GM21825 (cell line): ENCODE data around the gene LRP11.
"Not testable (repeated sequence)": the region's sequence is repeated elsewhere in the genome, so short reads cannot be mapped to it uniquely, and the experiment has no call there.

Source experiments
- ATAC-seq: cut with Tn5 transposase; IDR thresholded peaks from one replicate; pipeline ENCODE4 v1.9.1; 2021; ENCODE audit warnings: mild to moderate bottlenecking, moderate library complexity; ENCODE audit not compliant: unreplicated experiment

The LRP11 gene

DNA sequence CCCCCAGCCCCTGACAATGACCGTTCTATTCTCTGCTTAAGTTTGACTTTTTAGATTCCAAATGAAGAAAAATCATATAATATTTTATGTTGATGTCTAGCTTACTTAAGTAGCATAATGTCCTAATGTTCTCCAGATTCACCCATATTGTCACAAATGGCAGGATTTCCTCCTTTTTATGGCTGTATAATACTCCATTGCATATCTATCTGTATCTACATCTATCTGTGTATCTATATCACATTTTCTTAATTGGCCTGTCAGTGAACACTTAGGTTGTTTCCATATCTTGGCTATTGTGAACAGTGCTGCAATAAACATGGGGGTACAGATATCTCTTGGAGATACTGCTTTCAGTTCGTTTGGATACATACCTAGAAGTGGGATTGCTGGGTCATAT, 7.0 kb upstream of the LRP11 start:
- ATAC-seq = no peak

DNA sequence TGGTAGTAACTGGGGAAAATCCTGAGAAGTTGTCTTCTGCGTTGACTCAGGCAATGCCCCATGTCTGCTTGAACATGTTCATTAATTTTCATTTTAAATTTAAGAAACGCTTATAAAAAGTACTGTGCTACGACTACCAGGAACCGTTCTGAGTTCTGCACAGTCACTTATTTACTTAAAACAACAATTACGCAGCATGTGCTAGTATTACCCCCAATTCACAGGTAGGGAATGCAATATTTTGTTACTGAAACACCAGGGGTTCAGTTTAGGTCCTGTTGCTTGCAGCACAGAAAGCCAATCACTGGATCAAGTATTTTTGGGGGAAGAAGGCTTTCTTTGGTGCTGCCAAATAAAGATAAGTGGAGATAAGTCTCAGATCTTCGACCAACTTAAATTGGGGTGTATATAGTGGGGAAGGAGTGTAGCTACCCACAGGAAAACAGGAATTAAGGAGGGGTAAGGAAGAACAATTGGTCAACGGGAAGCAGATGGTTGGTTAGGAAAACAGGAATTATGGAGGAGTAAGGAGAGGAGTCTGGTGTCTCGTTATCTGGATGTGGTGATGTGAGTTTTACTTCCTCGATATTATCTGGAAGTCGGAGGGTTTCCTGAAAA, 5.2 kb upstream of the LRP11 start:
- no peak for ATAC-seq

DNA sequence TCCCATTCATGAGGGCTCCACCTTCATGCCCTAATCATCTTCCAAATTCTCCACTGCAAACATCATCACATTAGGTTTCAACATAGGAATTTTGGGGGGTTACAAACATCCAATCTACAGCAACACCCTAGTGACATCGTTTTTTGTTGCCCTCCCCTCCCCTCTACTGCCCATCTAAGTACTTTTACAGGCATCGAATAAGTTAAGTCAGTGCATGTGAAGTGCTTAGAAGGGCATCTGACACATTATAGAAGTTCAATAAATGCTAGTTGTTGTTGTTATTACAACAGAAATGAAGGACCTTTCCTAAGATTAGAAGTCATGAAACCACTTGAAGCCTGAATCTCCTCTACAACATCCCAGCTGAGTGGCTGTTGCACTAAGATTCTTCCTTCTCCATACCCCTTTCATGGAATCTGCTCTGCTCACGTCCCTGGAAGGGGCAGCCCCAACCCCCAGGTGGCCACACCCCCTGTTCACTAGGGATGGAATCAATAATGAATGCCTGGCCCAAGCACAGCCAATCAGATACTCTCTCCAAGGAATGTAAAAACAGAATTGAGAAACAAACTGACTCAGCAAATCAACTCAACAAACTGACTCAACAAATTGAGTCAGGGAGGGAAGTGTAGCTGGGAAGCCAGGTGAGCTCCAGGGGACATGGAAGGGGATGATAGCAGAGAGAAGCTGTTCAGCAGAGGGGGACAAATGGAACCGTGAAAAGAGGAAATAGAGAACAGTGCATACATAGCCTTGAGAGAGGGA, 3.9 kb upstream of the LRP11 start:
- no peak for ATAC-seq

DNA sequence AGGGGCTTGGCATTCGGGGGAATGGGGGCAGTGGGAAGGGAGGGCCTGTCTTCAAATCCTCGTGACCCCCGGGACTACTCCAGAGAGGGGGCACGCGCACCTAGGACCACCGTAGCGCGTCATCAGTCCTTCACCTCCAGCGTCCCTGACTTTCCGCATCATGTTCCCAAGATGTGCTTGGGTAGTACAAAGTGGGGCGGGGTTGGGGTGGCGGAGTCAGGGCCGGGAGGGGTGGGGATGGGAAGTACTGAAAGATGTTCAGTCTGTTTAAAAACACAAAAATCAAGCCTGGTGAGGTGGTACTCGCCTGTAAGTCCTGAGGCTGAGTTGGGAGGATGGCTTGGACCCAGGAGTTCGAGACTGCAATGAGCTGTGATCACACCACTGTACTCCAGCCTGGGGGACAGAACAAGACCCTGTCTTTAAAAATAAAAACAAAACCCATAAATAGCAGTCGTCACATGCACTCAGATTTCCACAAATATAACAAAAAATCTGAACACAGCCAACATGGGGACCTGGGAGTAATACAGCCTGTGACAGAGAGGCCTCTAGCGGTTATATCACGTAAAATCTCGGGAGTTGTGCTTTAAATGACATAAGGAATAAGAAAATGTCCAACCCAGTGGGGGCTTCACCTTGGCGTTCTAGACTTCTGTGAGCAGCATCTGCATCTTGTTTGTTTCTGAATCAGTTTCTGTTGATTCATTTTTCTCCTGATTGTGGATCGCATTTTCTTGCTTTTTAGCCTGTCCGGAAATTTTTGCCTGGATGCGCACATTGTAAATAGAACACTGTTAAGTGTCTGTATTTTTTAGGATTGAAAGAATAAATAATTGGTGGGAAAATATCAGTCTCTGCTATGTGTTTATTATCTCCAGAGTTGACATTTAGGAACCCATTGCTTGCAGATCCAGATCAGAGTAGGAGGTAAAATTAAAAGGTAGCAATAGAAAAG, 698 bp upstream of the LRP11 start:
- no peak for ATAC-seq

DNA sequence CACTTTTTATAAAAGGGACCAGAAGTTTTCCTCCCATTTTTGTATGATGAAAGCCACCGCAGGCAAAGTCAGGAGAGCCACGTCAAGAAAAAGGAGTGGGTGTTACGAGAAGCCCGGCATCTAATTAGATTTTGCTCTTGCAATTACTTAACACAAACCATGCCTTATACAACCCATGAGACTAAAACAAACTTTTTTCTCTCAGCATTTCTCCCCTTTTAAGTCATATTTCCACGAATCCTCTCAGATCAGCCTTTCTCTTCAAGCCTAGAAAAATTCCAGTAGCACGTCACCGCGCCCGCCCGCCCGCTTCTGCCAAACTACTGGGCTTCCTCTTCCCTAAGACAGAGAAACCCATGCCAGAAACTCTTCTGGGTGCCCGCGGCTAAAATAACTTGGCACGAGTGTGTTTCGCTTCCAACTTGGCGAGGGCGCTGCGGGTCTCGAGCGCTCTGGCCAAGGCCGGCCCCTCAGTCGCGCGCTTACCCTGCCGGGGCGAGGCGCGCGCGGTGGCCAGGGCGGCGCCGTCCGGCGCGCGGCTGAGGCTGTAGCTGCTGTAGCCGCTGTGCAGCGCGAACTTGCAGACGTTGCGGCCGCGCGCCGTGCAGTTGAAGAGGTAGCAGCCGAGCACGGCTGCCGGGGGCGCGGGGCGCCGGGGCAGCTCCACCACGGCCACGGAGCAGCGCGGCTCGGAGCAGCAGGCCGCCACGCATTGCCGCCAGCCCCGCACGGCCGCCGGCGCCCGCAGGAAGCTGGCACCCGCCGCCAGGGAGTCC, 1.0 kb downstream of the LRP11 start:
- peak; percentile 19 for ATAC-seq

DNA sequence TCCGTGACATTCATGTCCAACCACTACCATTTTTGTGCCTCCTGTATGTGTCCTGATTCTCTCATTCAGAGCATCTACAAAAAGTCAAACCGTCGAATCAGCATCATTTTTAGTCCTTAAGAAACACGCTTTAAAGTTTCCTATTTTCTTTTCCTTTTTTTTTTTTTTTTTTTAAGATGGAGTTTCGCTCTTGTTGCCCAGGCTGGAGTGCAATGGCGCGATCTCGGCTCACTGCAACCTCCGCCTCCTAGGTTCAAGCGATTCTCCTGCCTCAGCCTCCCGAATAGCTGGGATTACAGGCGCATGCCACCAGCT, 1.8 kb downstream of the LRP11 start:
- ATAC-seq = not testable (repeated sequence)

DNA sequence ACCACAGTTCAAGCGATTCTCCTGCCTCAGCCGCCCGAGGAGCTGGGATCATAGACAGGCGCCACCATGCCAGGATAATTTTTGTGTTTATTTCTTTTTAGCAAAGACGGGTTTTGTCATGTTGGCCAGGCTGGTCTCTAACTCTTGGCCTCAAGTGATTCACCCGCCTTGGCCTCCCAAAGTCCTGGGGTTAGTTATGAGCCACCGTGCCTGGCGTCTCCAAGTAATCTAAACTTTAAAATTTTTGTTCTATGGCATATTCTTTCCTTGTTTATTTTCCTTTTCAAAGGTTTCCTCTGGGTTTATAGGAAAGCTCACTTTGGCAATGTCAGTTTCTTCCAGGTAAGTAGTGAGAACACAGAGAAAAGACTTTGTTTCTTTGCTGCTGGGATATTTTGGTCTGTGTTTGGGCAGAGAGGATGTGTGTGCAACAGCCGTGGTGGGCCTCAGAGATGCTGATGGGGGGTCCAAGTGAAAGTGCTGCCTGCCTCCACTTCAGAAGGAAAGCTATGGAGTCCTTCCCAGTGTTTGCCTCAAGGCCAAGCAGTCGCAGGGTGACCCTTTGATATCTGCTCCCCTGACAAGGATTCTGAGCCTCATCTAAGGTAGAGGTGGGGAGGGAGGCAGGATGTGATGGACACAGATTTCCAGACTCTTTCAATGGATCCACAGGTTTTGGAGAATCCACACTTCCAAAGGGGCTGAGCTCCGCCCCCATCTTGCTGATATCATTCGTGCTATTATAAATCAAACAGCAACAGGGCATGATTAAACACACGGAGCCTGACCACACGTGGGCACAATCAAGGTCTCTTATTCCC, 2.3 kb downstream of the LRP11 start:
- ATAC-seq = no peak

DNA sequence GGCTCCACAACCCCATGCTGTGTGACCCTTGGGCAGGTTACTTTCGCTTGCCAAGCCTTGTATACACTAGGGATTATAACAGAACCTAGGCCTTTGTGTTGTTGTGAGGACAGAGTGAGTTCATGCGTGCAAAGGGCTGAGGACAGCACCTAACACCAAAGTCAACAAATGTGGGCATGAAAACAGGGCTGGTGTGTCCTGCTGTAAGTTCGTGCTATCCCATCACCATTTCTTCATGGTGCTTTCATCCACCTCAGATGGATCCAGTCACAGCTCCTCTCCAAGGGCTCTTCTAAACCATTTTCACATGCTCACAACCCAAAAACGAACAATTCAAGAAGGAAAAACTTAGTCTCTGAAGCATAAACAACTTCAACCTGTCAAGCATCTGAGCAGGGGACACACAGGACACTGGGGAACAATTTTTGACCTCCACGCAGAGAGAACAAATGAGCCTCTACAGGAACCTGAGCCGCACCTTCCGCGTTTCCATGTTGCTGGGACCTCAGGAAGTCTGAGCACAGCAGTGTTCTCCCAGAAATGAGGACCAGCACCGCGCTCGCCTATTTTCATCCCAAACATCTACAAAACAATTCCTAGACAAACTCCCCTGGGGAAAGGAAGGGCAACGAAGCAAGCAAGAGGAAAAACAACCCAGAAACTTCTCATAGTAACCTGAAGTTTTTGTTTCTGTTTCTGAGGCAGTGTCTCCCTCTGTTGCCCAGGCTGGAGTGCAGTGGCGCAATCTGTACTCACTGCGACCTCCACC, 3.1 kb downstream of the LRP11 start:
- no peak for ATAC-seq

DNA sequence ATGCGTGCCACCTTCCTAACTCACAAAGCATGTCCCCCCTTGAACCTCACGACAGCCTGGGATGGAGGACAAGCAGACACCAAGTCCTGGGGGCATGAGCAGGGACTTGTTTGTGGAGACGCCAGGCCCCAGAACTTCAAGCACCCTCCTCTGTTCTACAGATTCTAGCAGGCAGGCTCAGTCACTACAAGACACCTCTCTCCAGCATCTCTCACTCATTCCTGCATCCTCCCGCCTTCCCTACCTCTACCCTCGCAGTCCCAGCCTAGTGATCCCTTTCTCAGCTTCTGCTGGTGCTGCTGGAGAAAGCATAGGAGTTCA, 3.7 kb downstream of the LRP11 start:
- ATAC-seq = no peak

DNA sequence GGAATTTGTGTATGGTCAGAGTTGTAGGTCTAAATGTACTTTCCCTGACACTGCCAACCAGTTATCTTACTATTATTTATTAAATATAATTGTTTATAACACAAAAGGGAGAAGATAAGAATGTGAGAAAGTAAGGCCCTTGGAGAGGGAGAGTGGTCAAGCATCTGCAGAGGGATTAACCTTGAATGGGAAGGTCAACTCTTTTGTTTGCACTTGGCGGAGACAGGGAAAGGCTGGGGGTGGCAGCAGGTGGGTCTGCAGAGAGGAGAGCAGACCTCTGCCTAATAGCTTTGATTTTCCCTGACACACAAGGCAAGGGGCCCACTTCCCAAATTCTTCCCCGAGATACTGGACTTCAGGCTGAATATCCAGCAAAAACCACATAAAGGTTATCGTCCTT, 4.2 kb downstream of the LRP11 start:
- no peak for ATAC-seq

DNA sequence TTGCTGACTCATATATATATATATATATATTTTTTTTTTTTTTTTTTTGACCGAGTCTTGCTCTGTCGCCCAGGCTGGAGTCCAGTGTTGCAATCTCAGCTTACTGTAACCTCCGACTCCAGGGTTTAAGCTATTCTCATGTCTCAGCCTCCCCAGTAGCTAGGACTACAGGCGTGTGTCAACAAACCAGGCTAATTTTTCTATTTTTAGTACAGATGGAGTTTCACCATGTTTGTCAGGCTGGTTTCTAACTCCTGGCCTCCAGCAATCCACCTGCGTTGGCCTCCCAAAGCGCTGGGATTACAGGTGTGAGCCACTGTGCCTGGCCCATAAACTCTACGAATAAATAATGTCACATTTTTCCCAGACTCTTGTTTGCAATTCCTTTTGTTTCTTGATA, 4.8 kb downstream of the LRP11 start:
- no peak for ATAC-seq

DNA sequence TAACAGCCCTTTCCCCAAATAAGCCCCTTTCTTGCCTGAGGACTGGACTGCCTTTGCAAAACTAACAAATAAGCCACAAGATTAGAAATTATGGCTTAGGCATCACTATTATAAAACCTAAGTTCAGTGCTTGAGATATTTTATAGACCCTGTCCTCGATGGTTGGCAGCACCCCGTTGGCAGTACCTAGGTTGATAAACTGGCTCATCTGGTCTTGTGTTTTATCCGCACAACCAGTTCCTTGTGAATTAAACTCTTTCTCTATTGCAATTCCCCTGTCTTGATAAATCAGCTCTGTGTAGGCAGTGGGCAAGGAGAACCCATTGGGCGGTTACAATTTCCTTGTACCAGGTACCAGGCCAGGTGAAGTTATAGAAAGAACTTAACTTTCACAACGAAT, 6.6 kb downstream of the LRP11 start:
- ATAC-seq = no peak

DNA sequence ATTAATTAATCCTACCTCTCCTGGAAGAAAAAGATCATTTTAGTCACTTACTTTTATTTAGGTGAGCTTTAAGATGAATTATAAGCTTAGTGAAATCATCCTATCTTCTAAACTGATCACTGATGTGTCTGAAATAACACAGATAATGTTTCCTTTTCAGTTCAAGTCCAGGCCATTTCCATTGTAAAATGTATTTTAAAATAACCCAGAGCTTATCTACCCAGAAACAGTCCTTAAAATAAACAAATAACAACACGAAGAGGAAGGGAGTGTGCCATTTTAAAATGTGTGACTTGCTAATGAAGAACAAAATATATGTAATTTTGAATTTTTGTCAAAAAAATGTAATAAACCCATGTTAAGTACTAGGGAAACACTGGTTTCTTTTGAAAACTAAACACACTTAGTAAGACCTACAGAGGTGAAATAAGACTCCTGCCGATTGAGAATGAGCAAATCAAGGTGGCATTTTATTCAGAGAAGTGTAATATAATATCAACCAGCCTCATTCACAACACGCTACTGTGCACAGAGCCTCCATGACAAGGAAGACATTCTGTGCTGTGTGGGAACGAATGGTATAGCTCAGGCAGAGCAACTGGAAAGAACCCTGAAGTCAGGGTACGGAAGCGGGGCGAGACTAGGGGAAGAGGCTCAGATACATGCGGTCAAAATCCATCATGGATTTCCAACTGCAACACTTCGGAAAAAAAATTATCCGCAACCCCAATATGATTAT, 7.7 kb downstream of the LRP11 start:
- ATAC-seq = no peak

DNA sequence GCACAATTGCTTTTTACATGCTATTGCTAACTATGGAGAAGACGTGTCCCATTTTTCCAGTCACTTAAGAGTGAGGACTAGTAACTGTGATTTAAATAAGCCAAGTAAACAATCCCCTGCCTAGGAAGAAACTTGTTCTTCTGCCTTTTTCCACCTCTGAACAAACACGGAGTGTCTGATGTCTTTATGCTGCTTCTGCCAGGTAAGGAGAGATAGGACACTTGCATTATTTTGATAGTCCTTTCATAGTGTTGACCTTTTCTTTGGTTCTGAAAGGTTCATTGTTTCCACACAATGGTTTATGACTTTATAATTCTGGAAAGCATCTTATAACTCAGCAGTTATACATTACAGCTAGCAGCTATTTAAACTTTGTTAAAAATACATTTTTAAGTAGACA, 8.4 kb downstream of the LRP11 start:
- no peak for ATAC-seq

DNA sequence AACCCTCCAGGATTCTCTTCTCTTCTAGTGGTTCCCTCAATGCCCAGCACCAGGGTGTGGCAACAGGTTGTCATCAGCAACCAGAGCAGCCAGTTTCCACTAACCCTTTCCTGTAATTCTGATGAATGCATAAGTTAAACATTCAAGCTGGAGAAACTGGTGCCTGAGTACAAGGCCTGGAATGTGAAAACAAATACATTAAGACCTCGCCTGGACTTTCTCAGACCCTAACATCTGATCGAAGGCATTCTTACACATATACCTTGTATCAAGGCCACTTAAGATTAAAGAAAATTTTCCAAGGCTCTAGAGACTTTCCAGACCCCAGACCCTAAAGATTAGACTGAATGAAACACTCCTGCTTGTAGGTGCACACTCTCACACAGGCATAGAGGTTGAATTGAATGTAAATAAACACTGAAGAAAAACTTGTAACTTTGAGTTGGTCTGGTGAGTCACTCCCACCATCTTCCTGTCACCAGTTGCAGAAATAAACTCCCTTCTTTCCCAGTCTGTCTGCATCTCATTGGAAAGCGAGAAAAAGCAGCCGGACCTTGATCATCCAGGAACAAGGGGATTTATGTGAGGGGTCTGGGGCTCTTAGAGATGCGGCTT, 9.0 kb downstream of the LRP11 start:
- ATAC-seq = no peak

DNA sequence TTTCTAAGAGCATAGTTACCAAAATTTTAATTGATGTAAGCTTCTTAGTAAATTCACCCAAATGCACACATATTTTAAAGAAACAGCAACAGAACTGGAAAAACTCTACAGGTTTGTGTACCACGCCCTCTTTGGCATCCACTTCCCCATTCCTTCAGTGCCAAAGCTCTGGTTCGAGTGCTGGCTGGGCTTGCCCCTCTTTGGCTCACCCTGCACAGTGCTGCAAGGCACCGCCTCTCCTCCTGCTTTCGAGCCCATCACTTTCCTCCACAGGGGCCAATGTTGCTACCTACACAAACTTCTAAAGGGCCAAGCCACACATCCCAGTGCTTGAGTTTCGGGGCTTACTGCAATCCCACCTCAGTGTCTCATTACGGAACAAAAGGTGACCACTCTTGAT, 9.6 kb downstream of the LRP11 start:
- no peak for ATAC-seq

DNA sequence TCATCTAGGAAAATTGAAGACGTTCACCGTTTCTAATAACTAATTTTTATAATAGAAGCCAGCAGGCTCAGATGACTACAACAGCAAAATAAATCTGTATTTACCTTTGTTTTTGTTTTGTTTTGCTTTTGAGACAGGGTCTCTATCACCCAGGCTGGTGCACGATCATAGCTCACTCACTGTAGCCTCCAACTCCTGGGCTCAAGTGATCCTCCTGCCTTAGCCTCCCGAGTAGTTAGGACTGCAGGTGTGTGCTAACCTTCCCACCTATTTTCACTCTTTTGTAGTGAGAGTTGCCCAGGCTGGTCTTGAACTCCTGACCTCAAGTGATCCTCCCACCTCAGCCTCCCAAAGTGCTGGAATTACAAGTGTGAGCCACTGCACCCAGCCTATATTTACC, 10.1 kb downstream of the LRP11 start:
- ATAC-seq = not testable (repeated sequence)

DNA sequence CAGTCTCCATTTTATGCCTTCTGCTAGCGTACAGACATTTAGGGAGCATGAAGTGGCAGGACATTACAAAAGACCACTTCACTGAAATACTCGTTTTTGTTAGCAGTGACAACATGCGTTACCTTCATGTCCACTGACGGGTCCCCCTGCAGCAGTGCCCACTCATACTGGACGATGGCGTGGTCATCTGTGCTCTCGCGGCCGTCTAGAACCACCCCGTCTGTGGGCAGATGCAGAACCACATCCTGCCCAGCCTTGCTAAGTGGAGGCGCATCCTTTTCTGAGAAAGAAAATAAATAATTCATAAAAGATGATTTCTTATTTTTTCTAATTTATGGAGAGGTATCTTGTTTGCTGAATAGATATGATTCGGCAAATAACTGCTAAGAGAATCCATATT, 11.3 kb downstream of the LRP11 start:
- ATAC-seq = no peak

DNA sequence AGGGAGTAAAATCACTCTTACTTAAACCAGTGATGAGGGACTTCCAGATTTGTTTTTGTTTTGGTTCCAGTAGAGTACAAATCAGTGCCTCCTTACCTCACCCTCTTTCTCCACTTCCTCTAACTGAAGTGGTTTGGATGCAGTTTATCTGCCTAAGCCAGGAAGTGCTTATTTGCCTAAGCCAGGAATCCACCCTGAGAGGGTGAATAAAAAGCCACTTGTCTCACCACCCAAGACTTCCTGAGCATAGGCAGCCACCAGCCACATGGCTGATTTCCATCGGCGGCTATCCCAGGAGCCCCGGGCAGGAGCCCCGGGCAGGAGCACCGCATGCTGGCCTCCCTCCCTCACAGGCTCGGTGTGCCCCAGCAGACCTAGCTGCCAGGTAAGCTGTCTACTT, 12.0 kb downstream of the LRP11 start:
- ATAC-seq = peak; percentile 85
